A549 (cell line): ENCODE results near the gene HPSE. TPM values are rescaled to one million over a fixed set of nuclear protein-coding genes. Genes with fewer than 3 reads are reported as not detected.

Source experiments
- ATAC-seq, 2 experiments: fragments of 200-7000 bp in 1 of 2; fragments of >200 bp in 1 of 2; cut with Nextera tagmentation in 1 of 2; cut with Tn5 transposase in 1 of 2; 3 replicates each; pipeline versions ENCODE4 v1.8.0 to v1.9.1; 2018 to 2020; ENCODE audit warnings: mild to moderate bottlenecking in 1 of 2, moderate library complexity in 1 of 2
- CTCF ChIA-PET: fragments of 300-600 bp; sonication (Branson Sonifier 250); formaldehyde crosslinking; extraction: SDS; loops from one replicate; lab custom pipeline; 2021; ENCODE audit warnings: antibody characterized with exemption, inconsistent platforms; lab: Yijun Ruan, JAX
- POLR2A ChIA-PET: fragments of 350-600 bp; formaldehyde crosslinking; extraction: SDS; loops from one replicate; lab custom pipeline; 2021; ENCODE audit warnings: antibody characterized with exemption, inconsistent platforms; lab: Yijun Ruan, JAX
- DNase-seq, 2 experiments: peaks; one replicate each; pipeline versions ENCODE4 v3.0.0 to v3.0.0-alpha.2; 2011 to 2016; ENCODE audit warnings: low read depth in 1 of 2, low spot score in 1 of 2
- FAIRE-seq: peaks from 2 replicates; lab custom pipeline; 2011; peaks lifted over from hg19 to GRCh38; lab: Jason Lieb, UNC
- H3K27ac ChIP-seq, 2 experiments: fragments of >200 bp; sonication (Bioruptor Twin); formaldehyde crosslinking; 3 replicates each; pipeline ENCODE4 v1.5.1; 2016 to 2017
- H3K4me1 ChIP-seq: fragments of >200 bp; sonication (Bioruptor Twin); formaldehyde crosslinking; 3 replicates; pipeline ENCODE4 v1.6.1; 2016
- H3K4me2 ChIP-seq: fragments of >200 bp; sonication (Bioruptor Twin); formaldehyde crosslinking; 3 replicates; pipeline ENCODE4 v1.6.1; 2016
- H3K4me3 ChIP-seq: fragments of >200 bp; sonication (Bioruptor Twin); formaldehyde crosslinking; 3 replicates; pipeline ENCODE4 v1.5.1; 2016
- H3K9me3 ChIP-seq: fragments of >200 bp; sonication (Bioruptor Twin); formaldehyde crosslinking; 3 replicates; pipeline ENCODE4 v1.6.1; 2016
- BHLHE40 ChIP-seq: IDR thresholded peaks from 2 replicates; pipeline ENCODE4 v1.6.1; 2012; ENCODE audit warnings: low read depth, low read length, inconsistent platforms
- CBX2 ChIP-seq: fragments of 200-600 bp; sonication (generic); IDR thresholded peaks from 2 replicates; pipeline ENCODE4 v1.6.1; 2016; ENCODE audit warnings: low read depth, mild to moderate bottlenecking, borderline replicate concordance
- CBX8 ChIP-seq: fragments of 200-600 bp; sonication (generic); IDR thresholded peaks from 2 replicates; pipeline ENCODE4 v1.6.1; 2016
- CEBPB ChIP-seq, 2 experiments: fragments of >200 bp in 1 of 2; sonication (Bioruptor Twin) in 1 of 2; formaldehyde crosslinking in 1 of 2; IDR thresholded peaks; 2 replicates each; pipeline ENCODE4 v1.6.1; 2012 to 2016
- CHD2 ChIP-seq: fragments of 150-350 bp; IDR thresholded peaks from 2 replicates; pipeline ENCODE4 v1.6.1; 2014; ENCODE audit warnings: low read length; ENCODE audit not compliant: partially characterized antibody
- FOSB ChIP-seq: fragments of 250-450 bp; sonication (Bioruptor Pico); IDR thresholded peaks from 2 replicates; pipeline ENCODE4 v1.5.0; 2020; ENCODE audit warnings: mild to moderate bottlenecking, moderate library complexity
- FOSL2 ChIP-seq, 2 experiments: fragments of 450-650 bp in 1 of 2; fragments of >200 bp in 1 of 2; sonication (Bioruptor Twin) in 1 of 2; formaldehyde crosslinking; IDR thresholded peaks; 2 replicates each; pipeline versions ENCODE4 v1.5.0 to v1.6.1; 2016 to 2020; ENCODE audit warnings: mild to moderate bottlenecking in 1 of 2, moderate library complexity in 1 of 2
- FOXS1 ChIP-seq: fragments of 250-450 bp; sonication (Bioruptor Pico); IDR thresholded peaks from 2 replicates; pipeline ENCODE4 v1.5.0; 2020; ENCODE audit warnings: mild to moderate bottlenecking, moderate library complexity
- GATA3 ChIP-seq: IDR thresholded peaks from 2 replicates; pipeline ENCODE4 v1.6.1; 2012; ENCODE audit warnings: borderline replicate concordance
- JUN ChIP-seq, 2 experiments: fragments of >200 bp; sonication (Bioruptor Twin); formaldehyde crosslinking; IDR thresholded peaks; 2 replicates in 1 of 2; 3 replicates in 1 of 2; pipeline ENCODE4 v1.6.1; 2016 to 2017
- NFE2L2 ChIP-seq: fragments of 150-350 bp; conservative IDR thresholded peaks from 2 replicates; pipeline ENCODE4 v1.6.1; 2014; ENCODE audit warnings: low read length
- NR3C1 ChIP-seq: fragments of >200 bp; sonication (Bioruptor Twin); formaldehyde crosslinking; IDR thresholded peaks from 3 replicates; pipeline ENCODE4 v1.6.1; 2017
- POLR2A ChIP-seq: IDR thresholded peaks from 2 replicates; pipeline ENCODE4 v1.6.1; 2012; ENCODE audit warnings: mild to moderate bottlenecking, low read length
- RARB ChIP-seq: fragments of 250-450 bp; sonication (Bioruptor Pico); IDR thresholded peaks from 2 replicates; pipeline ENCODE4 v1.8.0; 2021; ENCODE audit warnings: mild to moderate bottlenecking, moderate library complexity
- RCOR1 ChIP-seq: fragments of 150-350 bp; IDR thresholded peaks from 2 replicates; pipeline ENCODE4 v1.6.1; 2014; ENCODE audit warnings: antibody characterized with exemption, low read length, low read depth
- TP53 ChIP-seq: fragments of 250-450 bp; sonication (Bioruptor Pico); IDR thresholded peaks from 2 replicates; pipeline ENCODE4 v1.5.0; 2021; ENCODE audit warnings: mild to moderate bottlenecking, moderate library complexity
- WGBS: methylation state at CpG from one replicate; pipeline ENCODE4 v1.1.6; 2017; ENCODE audit errors: missing lambda C conversion rate; 5-methylcytosine and 5-hydroxymethylcytosine counted together
- polyA plus RNA-seq, 4 experiments: library from polyadenylated mRNA; depleted of rRNA in 3 of 4; stranded (reverse); fragments of >200 nt; fragmentation: RNase III in 1 of 4; extraction: RNeasy Plus Mini Kit Qiagen cat#74134 plus additional on column Dnase treatment in 1 of 4; gene quantifications; 2 replicates in 3 of 4; 3 replicates in 1 of 4; pipeline ENCODE4 v1.2.3, GENCODE V29; 2011 to 2017
- TF ChIP-seq, protein P1 (sequence below): fragments of 250-450 bp; sonication (Bioruptor Pico); IDR thresholded peaks from 2 replicates; pipeline ENCODE4 v1.5.0; 2020; ENCODE audit warnings: low read depth, mild to moderate bottlenecking, moderate library complexity
- TF ChIP-seq, protein P2 (sequence below): fragments of 250-450 bp; sonication (Bioruptor Pico); IDR thresholded peaks from 2 replicates; pipeline ENCODE4 v1.5.0; 2021; ENCODE audit warnings: mild to moderate bottlenecking, moderate library complexity, borderline replicate concordance
- TF ChIP-seq, protein P3 (sequence below): fragments of 200-600 bp; sonication (generic); IDR thresholded peaks from 2 replicates; pipeline ENCODE4 v1.6.1; 2016; ENCODE audit warnings: antibody characterized with exemption, mild to moderate bottlenecking, moderate library complexity

The HPSE gene
- polyA plus RNA-seq, 2 of the 4 experiments (the other 2 are of a cell fraction): 0.72 to 1.7 TPM

DNA sequence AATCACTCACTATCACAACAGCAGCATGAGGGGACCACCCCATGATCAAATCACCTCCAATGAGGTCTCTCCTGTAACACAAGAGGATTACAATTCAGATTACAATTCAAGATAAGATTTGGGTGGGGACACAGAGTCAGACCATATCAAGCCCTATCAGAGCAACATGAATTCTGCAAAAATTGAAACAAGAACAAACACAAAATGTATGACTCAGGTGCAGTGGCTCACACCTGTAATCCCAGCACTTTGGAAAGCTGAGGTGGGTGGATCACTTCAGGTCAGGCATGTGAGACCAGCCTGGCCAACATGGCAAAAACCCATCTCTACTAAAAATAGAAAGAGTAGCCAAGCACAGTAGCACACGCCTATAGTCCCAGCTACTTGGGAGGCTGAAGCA is 13.4 kb upstream of the HPSE start:
- FAIRE-seq (no peak), DNase-seq (no peak), ATAC-seq (no peak)
- ChIA-PET POLR2A (no interaction called here), CTCF (no interaction called here)
- TF ChIP-seq FOSL2 (IDR thresholded peaks at IDR 0.05) (no peak), FOSL2 (CRISPR knock-in tag; IDR thresholded peaks at IDR 0.05) (no peak), RARB (CRISPR knock-in tag) (no peak), CBX2 (no peak), GATA3 (no peak), CHD2 (no peak), CEBPB (IDR thresholded peaks at IDR 0.05) (no peak), BHLHE40 (no peak), NFE2L2 (no peak), TP53 (CRISPR knock-in tag) (no peak), JUN (IDR thresholded peaks at IDR 0.05) (no peak), RCOR1 (no peak), NR3C1 (no peak)
- TF ChIP-seq, protein P1, sequence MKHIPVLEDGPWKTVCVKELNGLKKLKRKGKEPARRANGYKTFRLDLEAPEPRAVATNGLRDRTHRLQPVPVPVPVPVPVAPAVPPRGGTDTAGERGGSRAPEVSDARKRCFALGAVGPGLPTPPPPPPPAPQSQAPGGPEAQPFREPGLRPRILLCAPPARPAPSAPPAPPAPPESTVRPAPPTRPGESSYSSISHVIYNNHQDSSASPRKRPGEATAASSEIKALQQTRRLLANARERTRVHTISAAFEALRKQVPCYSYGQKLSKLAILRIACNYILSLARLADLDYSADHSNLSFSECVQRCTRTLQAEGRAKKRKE (CRISPR knock-in tag): no peak
- TF ChIP-seq, protein P2, sequence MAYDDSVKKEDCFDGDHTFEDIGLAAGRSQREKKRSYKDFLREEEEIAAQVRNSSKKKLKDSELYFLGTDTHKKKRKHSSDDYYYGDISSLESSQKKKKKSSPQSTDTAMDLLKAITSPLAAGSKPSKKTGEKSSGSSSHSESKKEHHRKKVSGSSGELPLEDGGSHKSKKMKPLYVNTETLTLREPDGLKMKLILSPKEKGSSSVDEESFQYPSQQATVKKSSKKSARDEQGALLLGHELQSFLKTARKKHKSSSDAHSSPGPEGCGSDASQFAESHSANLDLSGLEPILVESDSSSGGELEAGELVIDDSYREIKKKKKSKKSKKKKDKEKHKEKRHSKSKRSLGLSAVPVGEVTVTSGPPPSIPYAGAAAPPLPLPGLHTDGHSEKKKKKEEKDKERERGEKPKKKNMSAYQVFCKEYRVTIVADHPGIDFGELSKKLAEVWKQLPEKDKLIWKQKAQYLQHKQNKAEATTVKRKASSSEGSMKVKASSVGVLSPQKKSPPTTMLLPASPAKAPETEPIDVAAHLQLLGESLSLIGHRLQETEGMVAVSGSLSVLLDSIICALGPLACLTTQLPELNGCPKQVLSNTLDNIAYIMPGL: no peak
- H3K4me3 ChIP-seq: no peak overlapping the region
- no peaks in the 10 kb centered on the region for H3K9me3 ChIP-seq
- 36% methylated on average over 1 of the region's 1 CpG for WGBS
- H3K4me2 ChIP-seq: no peak overlapping the region
- H3K4me1 ChIP-seq: no peaks in the 10 kb centered on the region
- no peak overlapping the region for H3K27ac ChIP-seq

DNA sequence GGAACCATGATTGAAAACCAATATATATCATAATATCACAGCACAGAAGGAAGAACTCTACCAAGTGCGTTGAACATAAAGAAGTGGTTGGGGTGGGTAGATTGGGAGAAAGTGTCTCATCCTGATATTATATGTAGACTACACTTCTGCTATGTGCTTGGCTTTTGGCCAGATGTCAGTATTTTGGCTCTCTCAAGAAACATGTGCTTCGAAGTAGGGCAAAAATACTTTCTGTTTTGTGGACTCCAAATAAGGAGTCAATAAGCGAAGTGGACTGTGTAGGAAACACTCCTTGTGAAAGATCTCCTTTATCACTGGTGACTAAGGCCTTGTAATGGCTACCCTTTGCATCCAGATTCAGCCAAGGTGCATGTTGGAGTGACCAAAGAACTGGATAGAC is 7.8 kb upstream of the HPSE start:
- POLR2A ChIA-PET: no interaction called here
- TF ChIP-seq FOSB (CRISPR knock-in tag): no peak
- TF ChIP-seq CBX2: no peak
- no peak for TF ChIP-seq FOXS1 (CRISPR knock-in tag)
- no peak for TF ChIP-seq CBX8
- TF ChIP-seq, protein P3, sequence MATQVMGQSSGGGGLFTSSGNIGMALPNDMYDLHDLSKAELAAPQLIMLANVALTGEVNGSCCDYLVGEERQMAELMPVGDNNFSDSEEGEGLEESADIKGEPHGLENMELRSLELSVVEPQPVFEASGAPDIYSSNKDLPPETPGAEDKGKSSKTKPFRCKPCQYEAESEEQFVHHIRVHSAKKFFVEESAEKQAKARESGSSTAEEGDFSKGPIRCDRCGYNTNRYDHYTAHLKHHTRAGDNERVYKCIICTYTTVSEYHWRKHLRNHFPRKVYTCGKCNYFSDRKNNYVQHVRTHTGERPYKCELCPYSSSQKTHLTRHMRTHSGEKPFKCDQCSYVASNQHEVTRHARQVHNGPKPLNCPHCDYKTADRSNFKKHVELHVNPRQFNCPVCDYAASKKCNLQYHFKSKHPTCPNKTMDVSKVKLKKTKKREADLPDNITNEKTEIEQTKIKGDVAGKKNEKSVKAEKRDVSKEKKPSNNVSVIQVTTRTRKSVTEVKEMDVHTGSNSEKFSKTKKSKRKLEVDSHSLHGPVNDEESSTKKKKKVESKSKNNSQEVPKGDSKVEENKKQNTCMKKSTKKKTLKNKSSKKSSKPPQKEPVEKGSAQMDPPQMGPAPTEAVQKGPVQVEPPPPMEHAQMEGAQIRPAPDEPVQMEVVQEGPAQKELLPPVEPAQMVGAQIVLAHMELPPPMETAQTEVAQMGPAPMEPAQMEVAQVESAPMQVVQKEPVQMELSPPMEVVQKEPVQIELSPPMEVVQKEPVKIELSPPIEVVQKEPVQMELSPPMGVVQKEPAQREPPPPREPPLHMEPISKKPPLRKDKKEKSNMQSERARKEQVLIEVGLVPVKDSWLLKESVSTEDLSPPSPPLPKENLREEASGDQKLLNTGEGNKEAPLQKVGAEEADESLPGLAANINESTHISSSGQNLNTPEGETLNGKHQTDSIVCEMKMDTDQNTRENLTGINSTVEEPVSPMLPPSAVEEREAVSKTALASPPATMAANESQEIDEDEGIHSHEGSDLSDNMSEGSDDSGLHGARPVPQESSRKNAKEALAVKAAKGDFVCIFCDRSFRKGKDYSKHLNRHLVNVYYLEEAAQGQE: no peak
- TF ChIP-seq POLR2A: no peak
- ATAC-seq: no peak
- H3K4me3 ChIP-seq: no peak overlapping the region
- 0 out of 3 replicates have a peak, but pooled peaks cover 4% of the 10 kb centered on the region for H3K9me3 ChIP-seq
- no peak overlapping the region for H3K27ac ChIP-seq
- DNase-seq: no peak
- no peaks in the 10 kb centered on the region for H3K4me1 ChIP-seq
- CTCF ChIA-PET: no interaction called here
- WGBS: 59% methylated on average over 3 of the region's 3 CpGs
- no peak overlapping the region for H3K4me2 ChIP-seq
- no peak for FAIRE-seq
